Testis (tissue), 3 donors: Measurements from ENCODE around the gene ACAP3. TPM values are rescaled to one million over a fixed set of nuclear protein-coding genes. Genes with fewer than 3 reads are reported as not detected.

ENCODE experiments used
- DNase-seq: peaks from one replicate; pipeline ENCODE4 v3.0.0-alpha.2; 2019
- H3K27ac ChIP-seq, 2 donors: fragments of 200-600 bp; sonication (generic); one replicate each; pipeline ENCODE4 v1.5.1; 2019
- H3K27me3 ChIP-seq: fragments of 200-600 bp; sonication (generic); one replicate; pipeline ENCODE4 v1.5.1; 2019
- H3K36me3 ChIP-seq: fragments of 200-600 bp; sonication (generic); one replicate; pipeline ENCODE4 v1.5.1; 2017; ENCODE audit warnings: low read depth; ENCODE audit errors: missing control alignments
- H3K4me1 ChIP-seq: fragments of 200-600 bp; sonication (generic); one replicate; pipeline ENCODE4 v1.5.1; 2019
- H3K4me3 ChIP-seq, 2 donors: fragments of 200-600 bp; sonication (generic); one replicate each; pipeline ENCODE4 v1.5.1; 2017 to 2019
- H3K9me3 ChIP-seq: fragments of 200-600 bp; sonication (generic); one replicate; pipeline ENCODE4 v1.5.1; 2017
- POLR2A ChIP-seq: fragments of 450-650 bp; IDR thresholded peaks from one replicate; pipeline ENCODE4 v1.6.1; 2017; ENCODE audit warnings: antibody characterized with exemption, mild to moderate bottlenecking, moderate library complexity
- WGBS, 2 donors: methylation state at CpG; one replicate each; pipeline ENCODE4 v1.1.5; 2018; 5-methylcytosine and 5-hydroxymethylcytosine counted together
- intact Hi-C: fragments of 100-400 bp; cut with DNase I; formaldehyde crosslinking; loops from one replicate; pipeline ENCODE4 v1.15.1; 2023; ENCODE audit warnings: low total_unique reads
- polyA plus RNA-seq: library from polyadenylated mRNA; stranded (reverse); fragments of 350-450 nt; fragmentation: Illumina TruSeq; extraction: RNeasy Lipid Tissue Mini Kit (QIAGEN cat#74804); gene quantifications from one replicate; pipeline ENCODE4 v1.2.3, GENCODE V29; 2014; ENCODE audit warnings: low read depth, low replicate concordance; ENCODE audit not compliant: insufficient read depth
- total RNA-seq, 2 donors: library from RNA; depleted of rRNA; stranded (reverse); fragments of >200 nt; gene quantifications; one replicate each; pipeline ENCODE4 v1.2.3, GENCODE V29; 2016
- TF ChIP-seq, protein P1 (sequence below), 3 experiments: fragments of 450-650 bp in 2 of 3; fragments of 200-600 bp in 1 of 3; sonication (generic) in 1 of 3; IDR thresholded peaks; one replicate each; pipeline ENCODE4 v1.5.1; 2016 to 2019; ENCODE audit warnings: antibody characterized with exemption in 3 of 3, mild to moderate bottlenecking in 2 of 3, moderate library complexity in 1 of 3

Gene ACAP3
- total and polyA plus RNA-seq, 3 donors from 2014 or later, result 16.8 to 62.7 (median 53.0) TPM

DNA sequence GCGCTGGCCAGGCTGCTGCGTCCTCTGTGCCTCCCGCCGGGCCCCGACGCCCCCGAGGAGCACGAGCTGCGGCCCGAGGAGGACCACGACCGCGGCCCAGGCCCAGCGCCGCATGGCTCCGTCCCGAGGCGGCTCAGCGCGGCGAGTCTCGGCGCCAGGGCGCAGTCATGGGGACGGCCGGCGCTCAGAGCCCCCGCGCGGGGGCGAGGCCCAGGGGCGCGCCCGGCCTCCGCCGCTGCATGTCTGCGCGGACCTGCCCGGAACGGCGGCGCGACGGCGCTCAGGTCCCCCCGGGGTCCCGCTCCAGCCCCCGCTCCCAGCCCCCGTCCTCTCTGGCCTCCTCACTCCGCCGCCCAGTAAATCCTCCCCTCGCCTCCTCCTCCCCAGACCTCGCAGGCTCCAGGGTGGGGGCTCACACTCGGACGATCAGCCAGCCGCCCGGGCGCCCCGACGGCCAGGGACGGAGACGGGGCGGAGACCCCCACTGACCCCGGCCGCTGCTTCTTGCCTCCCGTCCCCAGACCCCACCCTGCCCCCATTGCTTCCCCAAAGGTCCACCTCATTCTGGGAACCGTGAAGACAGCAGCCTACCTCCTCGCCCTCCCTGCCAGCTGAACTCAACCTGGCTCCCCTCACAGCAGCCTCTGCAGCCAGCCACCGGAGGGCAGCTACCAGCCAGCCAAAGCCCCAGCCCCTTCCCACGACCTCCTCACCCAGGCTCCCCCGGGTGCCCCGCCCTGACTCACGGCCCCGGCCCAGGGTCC is 61.0 kb downstream of the ACAP3 start, which contains the start of gene C1QTNF12:
Gene C1QTNF12, minus strand, starts transcription at position 146 of the 764 bp plus-strand sequence. Its CDS starts 32 bp downstream, at position 114.
- TF ChIP-seq, protein P1, sequence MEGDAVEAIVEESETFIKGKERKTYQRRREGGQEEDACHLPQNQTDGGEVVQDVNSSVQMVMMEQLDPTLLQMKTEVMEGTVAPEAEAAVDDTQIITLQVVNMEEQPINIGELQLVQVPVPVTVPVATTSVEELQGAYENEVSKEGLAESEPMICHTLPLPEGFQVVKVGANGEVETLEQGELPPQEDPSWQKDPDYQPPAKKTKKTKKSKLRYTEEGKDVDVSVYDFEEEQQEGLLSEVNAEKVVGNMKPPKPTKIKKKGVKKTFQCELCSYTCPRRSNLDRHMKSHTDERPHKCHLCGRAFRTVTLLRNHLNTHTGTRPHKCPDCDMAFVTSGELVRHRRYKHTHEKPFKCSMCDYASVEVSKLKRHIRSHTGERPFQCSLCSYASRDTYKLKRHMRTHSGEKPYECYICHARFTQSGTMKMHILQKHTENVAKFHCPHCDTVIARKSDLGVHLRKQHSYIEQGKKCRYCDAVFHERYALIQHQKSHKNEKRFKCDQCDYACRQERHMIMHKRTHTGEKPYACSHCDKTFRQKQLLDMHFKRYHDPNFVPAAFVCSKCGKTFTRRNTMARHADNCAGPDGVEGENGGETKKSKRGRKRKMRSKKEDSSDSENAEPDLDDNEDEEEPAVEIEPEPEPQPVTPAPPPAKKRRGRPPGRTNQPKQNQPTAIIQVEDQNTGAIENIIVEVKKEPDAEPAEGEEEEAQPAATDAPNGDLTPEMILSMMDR (IDR thresholded peaks at IDR 0.05), result no peak
- TF ChIP-seq POLR2A, result no peak
- Histone ChIP-seq H3K27ac (no peak within 1 kb of the TSS), H3K36me3 (no peaks in the 10 kb centered on the region), H3K4me3 (no peak within 1 kb of the TSS), H3K4me1 (peaks cover 8% of the 10 kb centered on the region), H3K9me3 (no peaks in the 10 kb centered on the region), H3K27me3 (no peaks in the 10 kb centered on the region)
- no peak for DNase-seq
- 7% methylated on average over 38 of the region's 74 CpGs; no CpG with 5 or more reads in 1 of the 2 donors for WGBS, 2 donors
- intact Hi-C loops, result loop anchor here (10.0 kb wide), 1 partner anchor 122 kb away; no protein-coding TSS in a partner anchor

DNA sequence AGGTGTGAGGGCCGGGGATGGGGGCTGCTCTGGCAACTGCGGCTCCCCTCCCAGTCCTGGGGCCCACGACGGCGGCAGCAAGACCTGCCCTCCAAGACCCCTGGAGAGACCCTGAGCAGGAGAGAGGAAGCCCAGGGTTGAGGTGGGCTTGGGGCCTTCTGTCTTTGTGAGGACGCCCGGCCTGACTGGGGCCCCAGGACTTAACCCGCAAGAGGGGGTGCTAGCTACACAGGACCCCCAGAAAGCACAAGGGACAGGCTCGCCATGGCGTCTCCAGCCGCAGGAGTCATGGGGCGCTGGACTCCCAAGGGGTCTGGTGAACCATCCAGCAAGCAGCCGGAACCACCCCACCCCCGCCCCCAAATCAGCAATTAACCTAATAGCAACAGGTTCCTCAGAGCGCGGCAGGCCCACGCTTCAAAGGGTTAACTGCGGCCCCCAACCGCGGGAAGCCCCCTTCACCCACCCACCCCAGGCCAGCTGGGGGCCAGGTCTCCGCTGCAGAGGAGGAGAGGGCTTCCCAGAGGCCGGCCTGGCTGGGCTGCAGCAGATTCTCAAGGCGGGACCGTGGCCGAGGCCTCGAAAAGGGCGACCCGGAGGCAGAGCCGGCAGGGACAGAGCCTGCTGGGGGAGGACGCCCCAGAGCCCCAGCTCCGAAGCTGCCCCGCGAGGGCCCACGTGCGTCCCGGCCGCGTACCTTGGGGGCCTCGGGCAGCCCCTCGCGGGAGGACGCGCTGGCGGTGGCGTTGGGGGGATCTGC is 61.7 kb downstream of the ACAP3 start:
- Histone ChIP-seq H3K27me3 (no peaks in the 10 kb centered on the region), H3K9me3 (no peaks in the 10 kb centered on the region), H3K27ac (no peak overlapping the region), H3K4me3 (no peak overlapping the region), H3K36me3 (no peaks in the 10 kb centered on the region), H3K4me1 (peaks cover 8% of the 10 kb centered on the region)
- TF ChIP-seq POLR2A, result no peak
- TF ChIP-seq, protein P1 (IDR thresholded peaks at IDR 0.05), result no peak
- WGBS, 2 donors, result 58% methylated on average over 21 of the region's 45 CpGs; no CpG with 5 or more reads in 1 of the 2 donors
- intact Hi-C loops, result loop anchor here (10.0 kb wide), 1 partner anchor 121 kb away; no protein-coding TSS in a partner anchor
- DNase-seq, result no peak

DNA sequence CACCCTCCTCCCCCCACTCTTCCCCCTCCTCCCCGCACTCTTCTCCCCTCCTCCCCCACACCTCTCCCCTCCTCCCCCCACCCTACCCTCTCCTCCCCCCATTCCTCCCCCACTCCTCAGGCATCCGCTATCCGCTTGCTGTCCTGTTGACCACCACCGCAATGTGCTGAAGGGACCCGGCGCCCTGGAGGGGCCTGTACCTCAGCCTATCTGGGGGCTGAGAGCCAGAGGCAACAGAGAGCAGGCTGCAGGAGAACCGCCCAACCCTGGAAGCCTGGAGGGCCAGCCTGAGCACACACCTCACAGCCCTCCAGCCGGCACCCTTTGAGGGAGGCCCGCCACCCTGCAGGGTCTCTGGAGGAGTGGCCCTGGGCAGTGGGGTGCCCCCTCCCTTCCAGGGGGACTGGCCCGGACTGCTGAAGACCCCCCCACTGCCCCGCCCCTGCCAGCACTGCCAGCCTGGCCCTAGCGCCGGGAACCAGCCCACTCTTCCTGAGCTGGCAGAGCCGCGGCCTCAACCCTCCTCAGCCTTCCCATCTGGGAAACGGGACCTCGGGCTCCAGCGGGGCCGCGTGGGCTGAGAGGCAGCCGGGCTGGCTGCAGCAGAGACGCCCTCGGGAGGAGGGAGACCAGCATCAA is 62.4 kb downstream of the ACAP3 start:
- 71% methylated on average over 16 of the region's 23 CpGs; no CpG with 5 or more reads in 1 of the 2 donors for WGBS, 2 donors

DNA sequence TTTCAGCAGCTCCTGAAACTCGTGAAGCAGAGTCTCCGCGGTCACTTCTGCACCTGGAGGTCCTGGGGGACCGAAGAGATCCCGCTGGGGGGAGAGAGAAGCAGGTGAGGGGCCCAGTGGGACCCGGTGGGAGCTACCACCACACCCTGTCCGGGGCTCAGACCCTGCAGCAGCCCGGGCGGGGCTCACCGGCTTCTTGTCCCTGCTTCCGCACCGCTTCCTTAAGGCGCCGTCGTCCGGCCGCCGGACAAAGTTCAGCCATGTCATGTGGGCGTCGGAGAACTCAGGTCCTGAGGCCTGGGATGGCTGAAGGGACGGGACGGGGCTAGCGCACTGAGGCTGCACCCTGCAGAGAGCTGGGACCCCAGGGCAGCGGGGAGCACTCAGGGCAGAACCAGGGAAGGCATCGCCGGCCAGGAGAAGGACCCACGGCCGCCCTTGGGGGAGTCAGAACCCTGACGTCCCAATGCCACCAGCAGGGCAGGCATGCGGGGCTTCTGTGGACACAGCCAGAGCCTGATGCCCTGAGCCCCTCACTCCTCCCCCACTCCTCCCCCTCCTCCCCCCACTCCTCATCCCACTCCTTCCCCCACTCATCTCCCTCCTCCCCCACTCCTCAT is 63.4 kb downstream of the ACAP3 start:
- DNase-seq, result no peak
- Histone ChIP-seq H3K27me3 (no peaks in the 10 kb centered on the region), H3K27ac (no peak overlapping the region), H3K4me3 (no peak overlapping the region), H3K9me3 (no peaks in the 10 kb centered on the region), H3K4me1 (peaks cover 3% of the 10 kb centered on the region), H3K36me3 (no peaks in the 10 kb centered on the region)
- TF ChIP-seq POLR2A, result no peak
- TF ChIP-seq, protein P1 (IDR thresholded peaks at IDR 0.05), result no peak
- 81 to 90% methylated on average over 9 to 27 of the region's 30 CpGs for WGBS, 2 donors
- intact Hi-C loops, result loop anchor here (10.0 kb wide), 1 partner anchor 120 kb away; no protein-coding TSS in a partner anchor

More for the DNA sequence above, 62.4 kb downstream of the ACAP3 start:
- Histone ChIP-seq H3K27ac (no peak overlapping the region), H3K9me3 (no peaks in the 10 kb centered on the region), H3K27me3 (no peaks in the 10 kb centered on the region), H3K36me3 (no peaks in the 10 kb centered on the region), H3K4me3 (no peak overlapping the region), H3K4me1 (peaks cover 3% of the 10 kb centered on the region)
- TF ChIP-seq, protein P1 (IDR thresholded peaks at IDR 0.05), result no peak
- no peak for TF ChIP-seq POLR2A
- DNase-seq, result no peak
- intact Hi-C loops, result loop anchor here (10.0 kb wide), 1 partner anchor 120 kb away; no protein-coding TSS in a partner anchor
